HG02852 (cell line): ENCODE results near the gene CYFIP2.
"Not testable (repeated sequence)": the region's sequence is repeated elsewhere in the genome, so short reads cannot be mapped to it uniquely, and the experiment has no call there.

ENCODE experiments used
- ATAC-seq: cut with Tn5 transposase; IDR thresholded peaks from one replicate; pipeline ENCODE4 v1.9.1; 2021; ENCODE audit warnings: mild to moderate bottlenecking, moderate library complexity; ENCODE audit not compliant: unreplicated experiment

Gene CYFIP2

GRCh38 chr5:157265714-157266285 is at the start of gene CYFIP2:
Gene CYFIP2, plus strand, starts transcription at chr5:157266123. Its CDS starts 19,239 bp downstream, at chr5:157285362.
- peak; percentile 85 for ATAC-seq

- no peak for ATAC-seq
Observed at GRCh38 chr5:157216391-157217142, 49.4 kb upstream of the CYFIP2 start.

DNA sequence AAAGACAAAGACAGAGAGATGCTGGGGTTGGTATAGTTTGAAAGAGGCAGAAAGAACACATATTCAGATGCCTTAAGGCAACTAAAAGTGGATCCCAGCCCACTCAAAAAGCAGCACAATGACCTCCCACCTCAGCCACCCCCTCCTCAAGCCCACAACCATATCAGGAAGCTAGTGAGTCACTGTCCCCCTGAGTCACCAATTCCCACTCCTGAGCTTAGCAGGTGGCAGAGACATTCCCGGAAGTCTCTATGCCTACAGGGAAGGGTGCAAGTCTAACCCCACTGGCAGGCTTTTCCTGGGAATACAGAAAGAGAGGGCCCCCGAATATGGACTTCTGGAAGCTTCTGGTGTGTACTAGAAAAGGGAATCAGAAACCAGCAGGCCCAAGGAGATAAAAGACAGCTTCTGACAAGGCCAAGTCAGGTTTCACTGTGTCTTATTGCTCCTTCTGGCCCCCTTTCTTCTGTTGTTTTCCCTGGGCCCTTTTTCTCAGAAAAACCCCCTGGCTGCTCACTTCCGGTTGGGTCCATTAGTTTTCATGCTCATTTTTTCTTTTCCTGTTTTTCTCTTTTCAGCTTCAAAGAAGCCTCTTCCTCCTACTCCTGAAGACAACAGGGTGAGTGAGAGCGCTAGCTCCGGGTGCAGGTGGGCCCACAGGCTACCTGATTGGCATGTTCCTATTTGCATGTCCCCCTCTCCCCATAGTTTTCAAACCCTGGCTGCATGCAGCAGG is 48.5 kb upstream of the CYFIP2 start:
- no peak for ATAC-seq

DNA sequence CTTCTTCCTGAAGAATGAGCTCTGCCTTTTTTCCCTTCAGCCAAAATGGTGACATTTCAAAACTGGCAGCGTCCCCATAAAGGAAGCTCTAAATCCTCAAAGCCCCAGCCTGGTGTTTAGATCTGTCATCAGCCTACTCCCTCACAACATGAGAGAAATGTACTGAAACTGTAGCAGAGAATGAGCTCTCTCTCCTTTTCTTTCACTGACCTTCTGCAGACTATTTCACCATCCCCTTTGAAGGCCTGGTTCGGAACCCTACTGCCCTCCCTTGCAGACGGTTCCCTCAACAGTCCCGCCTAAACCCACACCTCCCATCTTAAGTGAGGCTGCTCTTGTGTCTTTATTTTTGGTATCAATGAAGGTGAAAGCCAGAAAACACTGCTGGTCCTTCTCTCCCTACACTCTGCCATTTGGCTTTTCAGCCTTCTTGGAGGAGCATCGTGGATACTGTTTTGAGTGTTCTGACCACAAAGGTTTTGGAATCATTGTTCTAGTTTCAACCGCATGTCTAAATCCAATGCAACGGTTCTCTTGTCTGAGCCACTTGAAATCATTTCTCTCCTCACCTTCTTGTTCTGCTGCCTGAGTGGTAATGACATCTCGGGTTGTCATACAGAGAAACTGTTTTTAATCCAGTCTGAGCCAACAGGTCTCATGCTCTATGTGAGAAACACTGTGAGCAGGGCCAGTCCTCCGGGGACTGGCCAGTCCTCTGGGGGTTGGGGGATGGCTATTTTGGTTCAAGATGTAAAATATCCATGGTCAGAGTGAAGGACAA is 46.2 kb upstream of the CYFIP2 start:
- ATAC-seq, result peak; percentile 65

DNA sequence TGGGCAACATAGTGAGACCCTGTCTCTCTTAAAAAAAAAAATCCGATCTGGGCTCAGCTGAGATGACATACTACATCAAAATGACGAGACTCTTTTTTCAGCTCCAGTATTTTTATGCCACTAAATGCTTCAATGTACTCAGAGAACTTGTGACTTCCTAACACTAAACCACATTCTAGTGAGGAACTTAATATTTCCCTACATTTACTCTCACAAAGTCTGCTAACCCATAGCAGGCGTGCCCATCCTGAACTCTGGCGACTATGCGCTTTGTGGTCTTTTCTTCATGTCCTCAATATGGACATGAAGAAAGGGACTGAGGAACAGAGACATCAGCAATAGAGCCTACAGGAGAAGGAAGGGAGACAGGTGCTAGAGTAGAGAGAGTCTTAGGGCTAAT is 44.0 kb upstream of the CYFIP2 start:
- ATAC-seq, result no peak

DNA sequence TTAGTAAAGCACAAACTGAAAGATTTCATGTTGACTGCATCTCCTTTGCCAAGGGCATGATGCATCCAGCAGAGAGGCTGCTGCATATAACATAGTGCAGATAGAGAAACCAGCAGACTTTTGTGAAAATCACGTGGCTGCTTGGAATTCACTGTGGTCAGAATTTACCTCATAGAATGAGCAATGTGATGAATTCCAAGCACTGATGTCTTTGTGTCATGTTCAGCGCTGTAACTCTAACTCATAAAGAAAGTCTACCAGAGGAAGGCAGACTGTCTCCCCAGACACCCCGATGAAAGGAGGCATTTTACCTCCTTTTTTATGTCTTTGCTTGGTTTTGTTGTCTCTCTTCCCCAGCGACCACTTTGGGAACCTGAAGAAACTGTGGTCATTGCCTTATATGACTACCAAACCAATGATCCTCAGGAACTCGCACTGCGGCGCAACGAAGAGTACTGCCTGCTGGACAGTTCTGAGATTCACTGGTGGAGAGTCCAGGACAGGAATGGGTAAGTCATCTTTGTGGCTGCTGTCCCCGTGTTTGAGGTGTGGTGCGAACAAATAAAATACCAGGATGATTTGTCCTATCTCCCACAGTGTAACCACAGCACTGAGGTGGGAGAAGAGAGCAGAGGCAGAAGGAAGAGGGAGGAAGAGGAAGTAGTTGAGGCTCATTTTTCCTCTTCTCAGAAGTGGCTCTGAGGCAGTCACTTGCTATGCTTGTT is 43.3 kb upstream of the CYFIP2 start:
- ATAC-seq, result no peak

DNA sequence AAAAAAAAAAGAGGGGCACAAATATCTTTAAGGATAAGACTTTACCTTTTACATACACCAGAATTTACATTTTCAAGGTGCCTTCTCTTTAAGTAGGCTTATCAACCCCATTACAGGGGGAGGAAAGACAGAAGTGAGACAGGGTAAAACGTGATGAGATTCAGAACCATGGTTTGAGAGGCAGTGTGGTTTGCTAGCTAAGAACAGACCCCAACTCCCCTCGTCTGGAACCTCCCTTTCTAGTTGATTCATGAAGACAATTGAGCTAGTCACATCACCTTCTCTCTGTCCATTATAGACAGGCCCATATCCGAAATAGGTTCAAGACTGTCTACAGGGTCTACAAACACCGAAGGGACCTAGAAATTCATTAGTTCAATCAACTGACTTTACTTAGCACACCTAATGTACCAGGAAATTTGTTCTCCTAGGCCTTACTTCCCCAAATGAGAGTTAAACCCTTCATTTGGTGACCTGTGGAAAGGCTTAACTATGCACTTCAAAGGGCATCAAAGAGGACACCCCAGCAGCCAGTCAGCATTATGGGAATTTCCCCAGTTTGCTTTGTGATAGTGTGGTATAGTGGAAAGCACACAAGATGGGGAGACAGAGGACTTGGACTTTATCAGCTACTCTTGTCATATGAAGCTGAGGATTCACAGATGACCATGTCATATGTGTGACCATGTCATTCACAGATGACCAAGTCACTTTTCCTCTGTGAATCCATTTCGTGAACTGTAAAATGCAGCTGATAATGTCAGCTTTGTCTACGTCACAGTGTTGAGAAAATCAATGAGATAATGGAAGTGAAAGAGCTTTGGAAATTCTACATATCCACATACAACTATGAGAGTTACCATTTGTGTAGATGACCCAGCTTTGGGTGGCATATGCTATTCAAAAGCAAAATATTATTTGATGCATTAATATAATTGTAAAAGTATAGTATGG is 40.2 kb upstream of the CYFIP2 start:
- no peak for ATAC-seq

DNA sequence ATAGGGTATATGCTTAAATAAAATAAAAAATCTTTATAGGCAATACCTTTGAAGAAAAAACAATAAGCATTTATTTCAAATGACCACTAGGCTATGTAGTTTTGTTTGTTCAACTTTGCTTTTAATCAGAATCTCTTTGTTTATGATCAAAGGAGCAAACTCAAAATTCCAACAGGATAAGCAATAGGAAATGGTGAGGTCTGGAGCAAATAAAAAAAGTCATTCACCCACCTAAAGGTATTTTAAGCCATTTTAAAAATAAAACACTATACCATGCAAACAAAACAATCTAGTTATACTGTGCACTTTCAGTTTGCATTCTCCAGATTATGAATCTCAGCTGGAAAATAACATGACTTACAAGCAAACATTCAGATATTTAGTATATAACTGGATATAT is 35.3 kb upstream of the CYFIP2 start:
- no peak for ATAC-seq

GRCh38 chr5:157232706-157233105 is 33.2 kb upstream of the CYFIP2 start:
- no peak for ATAC-seq

GRCh38 chr5:157233515-157233914 is 32.4 kb upstream of the CYFIP2 start:
- ATAC-seq, result no peak

DNA sequence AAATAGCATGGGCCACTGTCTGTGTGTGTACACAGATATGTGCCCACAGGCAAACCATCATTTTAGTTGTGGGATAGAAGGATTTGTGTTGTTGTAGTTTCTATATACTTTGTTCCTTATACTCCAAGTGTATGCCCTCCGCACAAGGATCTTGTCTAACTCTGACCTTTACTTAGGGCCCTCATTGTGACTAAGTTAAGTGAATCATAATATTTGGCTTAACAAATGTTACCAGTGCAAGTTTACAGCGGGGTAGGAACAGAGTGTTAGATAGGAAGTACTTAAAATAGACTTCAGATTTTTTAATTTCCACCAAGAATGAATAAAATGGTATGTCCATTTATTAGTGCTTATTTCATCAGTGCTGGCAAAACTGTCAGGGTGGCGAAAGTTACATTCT is 29.5 kb upstream of the CYFIP2 start:
- ATAC-seq, result no peak

DNA sequence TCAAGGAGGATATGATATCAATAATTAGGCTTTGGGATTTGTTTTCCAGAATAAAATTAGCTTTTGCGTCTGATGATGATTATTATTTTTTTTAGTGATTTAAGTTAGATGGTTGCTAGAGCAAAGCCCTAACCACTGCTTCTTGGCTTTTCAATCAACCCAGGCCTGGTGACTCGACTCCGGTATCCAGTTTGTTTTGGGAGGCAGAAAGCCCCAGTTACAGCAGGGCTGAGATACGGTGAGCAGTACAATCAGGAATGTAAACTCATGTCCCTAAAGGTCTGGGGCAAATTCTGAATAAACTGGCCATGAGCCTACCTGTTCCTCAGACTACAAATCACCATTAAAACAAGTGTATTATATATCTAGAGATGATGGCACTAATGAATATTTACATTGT is 24.4 kb upstream of the CYFIP2 start:
- ATAC-seq, result no peak

GRCh38 chr5:157244704-157245103 is 21.2 kb upstream of the CYFIP2 start:
- not testable (repeated sequence) for ATAC-seq

GRCh38 chr5:157245476-157245875 is 20.4 kb upstream of the CYFIP2 start:
- no peak for ATAC-seq

DNA sequence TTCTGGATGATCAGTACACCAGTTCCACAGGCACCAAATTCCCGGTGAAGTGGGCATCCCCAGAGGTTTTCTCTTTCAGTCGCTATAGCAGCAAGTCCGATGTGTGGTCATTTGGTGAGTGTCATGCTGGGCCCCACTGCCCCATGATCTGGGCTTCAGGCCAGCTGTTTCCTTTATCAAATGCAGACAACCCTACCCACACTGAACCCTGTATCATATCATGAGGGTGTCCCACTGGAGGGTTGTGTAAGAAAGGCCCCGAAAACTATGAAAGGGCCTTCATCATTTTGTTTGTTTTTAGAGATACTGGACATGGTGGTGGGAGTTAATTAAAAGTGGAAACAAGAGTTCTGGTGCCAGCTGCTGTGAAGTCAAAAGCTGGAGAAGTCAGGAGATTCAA is 20.0 kb upstream of the CYFIP2 start:
- ATAC-seq, result no peak

- ATAC-seq, result peak; percentile 90
Observed at GRCh38 chr5:157247267-157247666, 18.7 kb upstream of the CYFIP2 start.

GRCh38 chr5:157248821-157249470 is 17.0 kb upstream of the CYFIP2 start:
- ATAC-seq, result no peak

- ATAC-seq, result peak; percentile 92
Observed at GRCh38 chr5:157252711-157253465, 13.0 kb upstream of the CYFIP2 start.
